Karpas-422 (cell line): ENCODE data around the gene SPO11. TPM values are rescaled to one million over a fixed set of nuclear protein-coding genes. Genes with fewer than 3 reads are reported as not detected.

ENCODE experiments used
- DNase-seq: peaks from one replicate; pipeline ENCODE4 v3.0.0-alpha.2; 2015
- H2AFZ ChIP-seq: fragments of 200-600 bp; sonication (generic); 2 replicates; pipeline ENCODE4 v1.6.1; 2014; ENCODE audit warnings: antibody characterized with exemption, low read length, mixed read lengths
- H3K27ac ChIP-seq: fragments of 200-600 bp; sonication (generic); 2 replicates; pipeline ENCODE4 v1.5.1; 2014; ENCODE audit warnings: mild to moderate bottlenecking, low read length, moderate library complexity
- H3K27me3 ChIP-seq: fragments of 200-600 bp; sonication (generic); 2 replicates; pipeline ENCODE4 v1.6.1; 2014; ENCODE audit warnings: low read length, mixed read lengths
- H3K36me3 ChIP-seq: fragments of 200-600 bp; sonication (generic); 2 replicates; pipeline ENCODE4 v1.6.1; 2014; ENCODE audit warnings: low read length, mixed read lengths; ENCODE audit not compliant: insufficient read depth
- H3K4me1 ChIP-seq: fragments of 200-600 bp; sonication (generic); 2 replicates; pipeline ENCODE4 v1.6.1; 2014; ENCODE audit warnings: mild to moderate bottlenecking, low read length, mixed read lengths
- H3K4me2 ChIP-seq: fragments of 200-600 bp; sonication (generic); 2 replicates; pipeline ENCODE4 v1.6.1; 2014; ENCODE audit warnings: low read length, low read depth, mild to moderate bottlenecking; ENCODE audit not compliant: poor library complexity, severe bottlenecking
- H3K4me3 ChIP-seq: fragments of 200-600 bp; sonication (generic); 2 replicates; pipeline ENCODE4 v1.5.1; 2014; ENCODE audit warnings: mild to moderate bottlenecking, antibody characterized with exemption, low read length, mixed read lengths
- H3K79me2 ChIP-seq: fragments of 200-600 bp; sonication (generic); 2 replicates; pipeline ENCODE4 v1.6.1; 2014; ENCODE audit warnings: mild to moderate bottlenecking, low read length, mixed read lengths
- H3K9ac ChIP-seq: fragments of 200-600 bp; sonication (generic); 2 replicates; pipeline ENCODE4 v1.6.0; 2014; ENCODE audit warnings: low read length
- H3K9me2 ChIP-seq: fragments of 200-600 bp; sonication (generic), shearing (Covaris generic); replicated peaks from 2 replicates; pipeline ENCODE4 v1.6.0; 2014; ENCODE audit warnings: mild to moderate bottlenecking, low read length, moderate library complexity; ENCODE audit not compliant: insufficient read depth
- H3K9me3 ChIP-seq: fragments of 300-700, 200-600 bp; sonication (generic); 2 replicates; pipeline ENCODE4 v1.6.1; 2014; ENCODE audit warnings: low read length, mixed read lengths
- H4K20me1 ChIP-seq: fragments of 200-600 bp; sonication (generic); 2 replicates; pipeline ENCODE4 v1.6.1; 2014; ENCODE audit warnings: mild to moderate bottlenecking, antibody characterized with exemption, low read length, low read depth; ENCODE audit not compliant: insufficient read depth
- total RNA-seq: library from RNA; depleted of rRNA; stranded (reverse); fragments of >200 nt; shearing (Covaris generic); gene quantifications from 2 replicates; pipeline ENCODE4 v1.2.3, GENCODE V29; 2014; ENCODE audit warnings: low replicate concordance

SPO11 gene
- total RNA-seq, 1 experiment from 2014 or later = not detected

- peak overlapping the region; percentile 15 for H3K4me2 ChIP-seq
- H3K27me3 ChIP-seq = no peaks in the 10 kb centered on the region
- H2AFZ ChIP-seq = no peak overlapping the region
- H3K9ac ChIP-seq = no peak overlapping the region
- DNase-seq = no peak
- no peak overlapping the region for H3K4me3 ChIP-seq
- H4K20me1 ChIP-seq = 0 out of 2 replicates have a peak, but pooled peaks cover 3% of the 10 kb centered on the region
- no peaks in the 10 kb centered on the region for H3K9me3 ChIP-seq
- no peaks in the 10 kb centered on the region for H3K9me2 ChIP-seq
- peak overlapping the region; percentile 94 for H3K27ac ChIP-seq
- peaks cover 11% of the 10 kb centered on the region; the same call in 1 of the 2 replicates for H3K79me2 ChIP-seq
- H3K4me1 ChIP-seq = peaks cover 50% of the 10 kb centered on the region
- H3K36me3 ChIP-seq = peaks cover 13% of the 10 kb centered on the region
Measured at GRCh38 chr20:57383447-57384347, 54.1 kb downstream of the SPO11 start.

GRCh38 chr20:57384486-57384885, 54.9 kb downstream of the SPO11 start:
- DNase-seq = no peak
- no peak overlapping the region for H3K9ac ChIP-seq
- peaks cover 13% of the 10 kb centered on the region for H3K36me3 ChIP-seq
- no peaks in the 10 kb centered on the region for H3K9me3 ChIP-seq
- H3K9me2 ChIP-seq = no peaks in the 10 kb centered on the region
- peaks cover 49% of the 10 kb centered on the region for H3K4me1 ChIP-seq
- no peak overlapping the region for H2AFZ ChIP-seq
- H3K79me2 ChIP-seq = peaks cover 12% of the 10 kb centered on the region; the same call in 1 of the 2 replicates
- no peak overlapping the region for H3K4me3 ChIP-seq
- 0 out of 2 replicates have a peak overlapping the region, but pooled peaks have one; percentile 17 for H3K27ac ChIP-seq
- H3K4me2 ChIP-seq = no peak overlapping the region
- no peaks in the 10 kb centered on the region for H3K27me3 ChIP-seq
- 0 out of 2 replicates have a peak, but pooled peaks cover 3% of the 10 kb centered on the region for H4K20me1 ChIP-seq

GRCh38 chr20:57384953-57385761, 55.6 kb downstream of the SPO11 start:
- DNase-seq = no peak
- H3K9ac ChIP-seq = no peak overlapping the region
- no peaks in the 10 kb centered on the region for H3K9me2 ChIP-seq
- peaks cover 13% of the 10 kb centered on the region for H3K36me3 ChIP-seq
- no peaks in the 10 kb centered on the region for H3K27me3 ChIP-seq
- peaks cover 52% of the 10 kb centered on the region for H3K4me1 ChIP-seq
- H3K79me2 ChIP-seq = peaks cover 19% of the 10 kb centered on the region; the same call in 1 of the 2 replicates
- 0 out of 2 replicates have a peak, but pooled peaks cover 3% of the 10 kb centered on the region for H4K20me1 ChIP-seq
- H3K4me2 ChIP-seq = no peak overlapping the region
- no peak overlapping the region for H3K4me3 ChIP-seq
- H3K27ac ChIP-seq = 0 out of 2 replicates have a peak overlapping the region, but pooled peaks have one; percentile 17
- H3K9me3 ChIP-seq = no peaks in the 10 kb centered on the region
- H2AFZ ChIP-seq = no peak overlapping the region

DNA sequence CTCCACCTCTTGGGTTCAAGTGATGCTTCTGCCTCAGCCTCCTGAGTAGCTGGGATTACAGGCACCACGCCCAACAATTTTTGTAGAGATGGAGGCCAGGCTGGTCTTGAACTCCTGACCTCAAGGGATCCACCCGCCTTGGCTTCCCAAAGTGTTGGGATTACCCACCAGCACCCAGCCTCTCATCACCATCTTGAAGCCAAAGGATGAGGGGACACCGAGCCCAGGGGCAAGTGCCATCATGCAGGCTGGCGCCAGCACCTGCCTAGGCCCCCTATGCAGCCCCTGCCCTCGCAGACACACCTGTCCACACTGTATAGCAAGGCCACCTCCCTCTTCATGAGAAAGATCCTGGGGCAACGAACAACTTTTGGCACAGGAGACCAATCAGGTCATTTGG, 56.3 kb downstream of the SPO11 start:
- 0 out of 2 replicates have a peak, but pooled peaks cover 3% of the 10 kb centered on the region for H4K20me1 ChIP-seq
- H3K9ac ChIP-seq = no peak overlapping the region
- H3K4me3 ChIP-seq = no peak overlapping the region
- H3K9me3 ChIP-seq = no peaks in the 10 kb centered on the region
- H3K27ac ChIP-seq = peak overlapping the region; percentile 14; the same call in 1 of the 2 replicates
- peaks cover 13% of the 10 kb centered on the region for H3K36me3 ChIP-seq
- H3K4me2 ChIP-seq = no peak overlapping the region
- H3K79me2 ChIP-seq = peaks cover 19% of the 10 kb centered on the region; the same call in 1 of the 2 replicates
- no peaks in the 10 kb centered on the region for H3K9me2 ChIP-seq
- H3K27me3 ChIP-seq = no peaks in the 10 kb centered on the region
- H3K4me1 ChIP-seq = peaks cover 58% of the 10 kb centered on the region
- no peak for DNase-seq
- no peak overlapping the region for H2AFZ ChIP-seq

GRCh38 chr20:57386762-57387161, 57.2 kb downstream of the SPO11 start:
- peaks cover 59% of the 10 kb centered on the region for H3K4me1 ChIP-seq
- H2AFZ ChIP-seq = no peak overlapping the region
- H3K27ac ChIP-seq = peak overlapping the region; percentile 14; the same call in 1 of the 2 replicates
- peaks cover 13% of the 10 kb centered on the region for H3K36me3 ChIP-seq
- no peak overlapping the region for H3K4me3 ChIP-seq
- peaks cover 22% of the 10 kb centered on the region for H3K79me2 ChIP-seq
- no peaks in the 10 kb centered on the region for H3K9me3 ChIP-seq
- H4K20me1 ChIP-seq = 0 out of 2 replicates have a peak, but pooled peaks cover 3% of the 10 kb centered on the region
- H3K4me2 ChIP-seq = no peak overlapping the region
- no peaks in the 10 kb centered on the region for H3K9me2 ChIP-seq
- H3K27me3 ChIP-seq = no peaks in the 10 kb centered on the region
- peak; percentile 40 for DNase-seq
- no peak overlapping the region for H3K9ac ChIP-seq

DNA sequence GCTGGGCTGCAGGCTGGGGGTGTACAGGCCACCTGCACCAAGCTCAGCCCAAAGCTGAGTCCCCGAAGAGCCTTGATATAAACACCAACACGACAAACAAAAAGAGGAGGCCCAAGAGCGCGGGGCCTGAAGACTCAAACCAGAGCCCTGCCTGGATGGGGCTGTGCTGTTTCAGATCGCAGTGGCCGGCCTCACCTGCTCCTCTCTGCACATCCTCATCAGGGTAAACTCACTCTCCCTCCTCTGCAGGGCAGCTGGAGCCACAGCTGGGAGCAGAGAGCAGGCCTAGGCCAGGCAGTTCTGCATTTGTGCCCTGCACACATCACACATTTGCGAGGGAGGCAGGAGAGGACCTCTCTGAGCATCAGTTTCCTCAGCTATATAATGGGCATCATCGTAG, 57.9 kb downstream of the SPO11 start:
- no peaks in the 10 kb centered on the region for H3K9me3 ChIP-seq
- H3K4me2 ChIP-seq = no peak overlapping the region
- H3K9me2 ChIP-seq = no peaks in the 10 kb centered on the region
- H3K4me1 ChIP-seq = peaks cover 52% of the 10 kb centered on the region
- no peaks in the 10 kb centered on the region for H3K27me3 ChIP-seq
- H4K20me1 ChIP-seq = peaks cover 9% of the 10 kb centered on the region
- DNase-seq = no peak
- H2AFZ ChIP-seq = no peak overlapping the region
- H3K36me3 ChIP-seq = peaks cover 19% of the 10 kb centered on the region
- no peak overlapping the region for H3K9ac ChIP-seq
- H3K4me3 ChIP-seq = no peak overlapping the region
- peaks cover 28% of the 10 kb centered on the region for H3K79me2 ChIP-seq
- peak overlapping the region; percentile 100 for H3K27ac ChIP-seq

- H3K9me2 ChIP-seq = no peaks in the 10 kb centered on the region
- H4K20me1 ChIP-seq = peaks cover 14% of the 10 kb centered on the region
- DNase-seq = no peak
- no peak overlapping the region for H3K4me2 ChIP-seq
- H3K79me2 ChIP-seq = peaks cover 33% of the 10 kb centered on the region
- H3K27ac ChIP-seq = peak overlapping the region; percentile 100
- peaks cover 52% of the 10 kb centered on the region for H3K4me1 ChIP-seq
- no peak overlapping the region for H2AFZ ChIP-seq
- no peaks in the 10 kb centered on the region for H3K27me3 ChIP-seq
- peaks cover 23% of the 10 kb centered on the region for H3K36me3 ChIP-seq
- no peak overlapping the region for H3K4me3 ChIP-seq
- no peak overlapping the region for H3K9ac ChIP-seq
- H3K9me3 ChIP-seq = no peaks in the 10 kb centered on the region
Measured at GRCh38 chr20:57387945-57388371, 58.4 kb downstream of the SPO11 start.
